ENCODE data around the gene SUPT5H.

Gene SUPT5H

GRCh38 chr19:39514840-39515550, 69.6 kb downstream of the SUPT5H start, which contains the start of gene SELENOV:
Gene SELENOV, plus strand, starts transcription at chr19:39515139. Its CDS starts 74 bp downstream, at chr19:39515213.
- peak; percentile 44 for DNase-seq (ENCODE audit: low spot score)
- TF ChIP-seq CTCF (IDR thresholded peaks at IDR 0.05; ENCODE audit: extremely low read depth, missing control alignments) = no peak

GRCh38 chr19:39515551-39516191, 70.3 kb downstream of the SUPT5H start:
- no peak for TF ChIP-seq CTCF (IDR thresholded peaks at IDR 0.05; ENCODE audit: extremely low read depth, missing control alignments)
- no peak for DNase-seq (ENCODE audit: low spot score)

GRCh38 chr19:39516270-39516669, 70.9 kb downstream of the SUPT5H start:
- no peak for DNase-seq (ENCODE audit: low spot score)
- TF ChIP-seq CTCF (IDR thresholded peaks at IDR 0.05; ENCODE audit: extremely low read depth, missing control alignments) = no peak

- DNase-seq (ENCODE audit: low spot score) = no peak
- TF ChIP-seq CTCF (IDR thresholded peaks at IDR 0.05; ENCODE audit: extremely low read depth, missing control alignments) = no peak
These were observed 72.0 kb downstream of the SUPT5H start for GRCh38 chr19:39517432-39517831.

- DNase-seq (ENCODE audit: low spot score) = no peak
- TF ChIP-seq CTCF (IDR thresholded peaks at IDR 0.05; ENCODE audit: extremely low read depth, missing control alignments) = no peak
These were observed 73.1 kb downstream of the SUPT5H start for GRCh38 chr19:39518458-39518857.

GRCh38 chr19:39518975-39519374, 73.6 kb downstream of the SUPT5H start:
- TF ChIP-seq CTCF (IDR thresholded peaks at IDR 0.05; ENCODE audit: extremely low read depth, missing control alignments) = no peak
- no peak for DNase-seq (ENCODE audit: low spot score)

Data from GM20000 (cell line).